SK-N-SH (cell line): ENCODE measurements around the gene CALR3.

Experiments
- CTCF ChIP-seq: fragments of 200-600 bp; sonication (generic); IDR thresholded peaks from 2 replicates; pipeline ENCODE4 v1.6.1; 2017; ENCODE audit warnings: antibody characterized with exemption, mild to moderate bottlenecking, moderate library complexity
- FOXM1 ChIP-seq: IDR thresholded peaks from 2 replicates; pipeline ENCODE4 v1.4.0; 2012; ENCODE audit warnings: low read depth, mild to moderate bottlenecking
- RAD21 ChIP-seq: IDR thresholded peaks from 2 replicates; pipeline ENCODE4 v1.6.1; 2012; ENCODE audit warnings: mild to moderate bottlenecking, low read length
- RCOR1 ChIP-seq: fragments of 150-350 bp; IDR thresholded peaks from 2 replicates; pipeline ENCODE4 v1.6.1; 2017; ENCODE audit warnings: antibody characterized with exemption, low read length
- RXRA ChIP-seq: IDR thresholded peaks from 2 replicates; pipeline ENCODE4 v1.4.0; 2012; ENCODE audit warnings: low read depth, mild to moderate bottlenecking, borderline replicate concordance
- YY1 ChIP-seq: IDR thresholded peaks from 2 replicates; pipeline ENCODE4 v1.4.0; 2012; ENCODE audit warnings: low read depth, mild to moderate bottlenecking

- no peak for TF ChIP-seq CTCF
- TF ChIP-seq YY1: no peak
- no peak for TF ChIP-seq RCOR1
- TF ChIP-seq FOXM1: no peak
- no peak for TF ChIP-seq RXRA
- no peak for TF ChIP-seq RAD21
Observed at GRCh38 chr19:16514383-16515019, 18.5 kb upstream of the CALR3 start.
